Spleen (tissue), 7 donors: ENCODE data around the gene KLK7.

Experiments used
- CTCF ChIP-seq, 11 experiments: fragments of 200-600 bp in 7 of 11; fragments of 450-650 bp in 4 of 11; sonication (generic) in 4 of 11; IDR thresholded peaks in 8 of 11; conservative IDR thresholded peaks in 3 of 11; 1 replicate in 7 of 11; 2 replicates in 4 of 11; pipeline versions ENCODE4 v1.4.0 to v1.8.0; 2016 to 2021; ENCODE audit warnings: antibody characterized with exemption in 11 of 11, inconsistent platforms in 4 of 11, mild to moderate bottlenecking in 1 of 11
- POLR2A ChIP-seq, 3 donors: fragments of 450-650 bp; IDR thresholded peaks; one replicate each; pipeline ENCODE4 v1.5.1; 2017; ENCODE audit warnings: antibody characterized with exemption in 3 of 3, mild to moderate bottlenecking in 1 of 3
- POLR2AphosphoS5 ChIP-seq, 3 donors: sonication (generic); formaldehyde crosslinking; IDR thresholded peaks; one replicate each; pipeline ENCODE4 v1.5.1; 2017; ENCODE audit warnings: antibody characterized with exemption in 3 of 3
- donor health status: DM: no; HTN: no; CAD: no; lungs with moderate emphysema.
- donor health status: DM: no; HTN: no; CAD: no.
- donor health status: DM: no; HTN: no; CAD: no.

- TF ChIP-seq POLR2A (IDR thresholded peaks at IDR 0.05), result no peak
- no peak for TF ChIP-seq CTCF (IDR thresholded peaks at IDR 0.05 in 8 of 11, conservative IDR thresholded peaks at IDR 0.05 in 3 of 11)
- no peak for TF ChIP-seq POLR2AphosphoS5 (IDR thresholded peaks at IDR 0.05)
Observed at GRCh38 chr19:51025809-51026553, 42.3 kb upstream of the KLK7 start.
